ENCODE results near the gene BRSK1. TPM values are rescaled to one million over a fixed set of nuclear protein-coding genes. Genes with fewer than 3 reads are reported as not detected.

Gene BRSK1
- total RNA-seq, 6 donors from 2014 or later: 1.0 to 2.7 (median 1.1) TPM; not detected in 1

GRCh38 chr19:55360902-55361301 is 77.1 kb downstream of the BRSK1 start:
- TF ChIP-seq POLR2A (IDR thresholded peaks at IDR 0.05): no peak
- TF ChIP-seq EP300 (IDR thresholded peaks at IDR 0.05): no peak
- TF ChIP-seq, protein P1, sequence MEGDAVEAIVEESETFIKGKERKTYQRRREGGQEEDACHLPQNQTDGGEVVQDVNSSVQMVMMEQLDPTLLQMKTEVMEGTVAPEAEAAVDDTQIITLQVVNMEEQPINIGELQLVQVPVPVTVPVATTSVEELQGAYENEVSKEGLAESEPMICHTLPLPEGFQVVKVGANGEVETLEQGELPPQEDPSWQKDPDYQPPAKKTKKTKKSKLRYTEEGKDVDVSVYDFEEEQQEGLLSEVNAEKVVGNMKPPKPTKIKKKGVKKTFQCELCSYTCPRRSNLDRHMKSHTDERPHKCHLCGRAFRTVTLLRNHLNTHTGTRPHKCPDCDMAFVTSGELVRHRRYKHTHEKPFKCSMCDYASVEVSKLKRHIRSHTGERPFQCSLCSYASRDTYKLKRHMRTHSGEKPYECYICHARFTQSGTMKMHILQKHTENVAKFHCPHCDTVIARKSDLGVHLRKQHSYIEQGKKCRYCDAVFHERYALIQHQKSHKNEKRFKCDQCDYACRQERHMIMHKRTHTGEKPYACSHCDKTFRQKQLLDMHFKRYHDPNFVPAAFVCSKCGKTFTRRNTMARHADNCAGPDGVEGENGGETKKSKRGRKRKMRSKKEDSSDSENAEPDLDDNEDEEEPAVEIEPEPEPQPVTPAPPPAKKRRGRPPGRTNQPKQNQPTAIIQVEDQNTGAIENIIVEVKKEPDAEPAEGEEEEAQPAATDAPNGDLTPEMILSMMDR (IDR thresholded peaks at IDR 0.05): no peak
- TF ChIP-seq POLR2AphosphoS5 (IDR thresholded peaks at IDR 0.05): no peak
- 75 to 95% methylated on average over 6 to 15 of the region's 16 CpGs for WGBS, 2 donors
- no peak overlapping the region for H3K4me3 ChIP-seq
- no peaks in the 10 kb centered on the region for H3K36me3 ChIP-seq
- H3K4me1 ChIP-seq: no peaks in the 10 kb centered on the region
- H3K27ac ChIP-seq: no peak overlapping the region
- ATAC-seq (ENCODE audit: low FRiP score in 2 of 2) (no peak), DNase-seq (peak in 1 of 2 donors; percentile 48)
- peaks cover 0 to under 1% (median 0%) of the 10 kb centered on the region in 4 donors for H3K27me3 ChIP-seq
- no peaks in the 10 kb centered on the region for H3K9me3 ChIP-seq

Small RNAs within 50 kb of the gene (small RNA-seq; reads per million reads assigned to genes)
- 0 to 0.07 (median 0.03) reads per million in 4 donors for gene MIR6802
- gene MIR6803: 0.12 to 0.43 (median 0.30) reads per million in 4 donors

Other genes starting within 250 kb of the BRSK1 start
- gene GP6, start 245.7 kb upstream of the BRSK1 start, total RNA-seq: 1 to 10 TPM in 2 of 6 donors, under 1 TPM in 3, not detected in 1; 0.26 to 6.3 (median 0.98) TPM
- 10 to 100 TPM; 24.0 to 72.3 (median 28.1) TPM for gene RDH13, start 220.8 kb upstream of the BRSK1 start, total RNA-seq
- 10 to 100 TPM; 30.2 to 55.7 (median 43.3) TPM for gene EPS8L1, start 208.1 kb upstream of the BRSK1 start, total RNA-seq
- gene PPP1R12C, start 166.4 kb upstream of the BRSK1 start, total RNA-seq: 100 to 1,000 TPM in 5 of 6 donors, 10 to 100 TPM in 1; 99.6 to 369 (median 158) TPM
- gene TNNT1, start 134.8 kb upstream of the BRSK1 start, total RNA-seq: 10 to 100 TPM in 1 of 6 donors, 1 to 10 TPM in 4, not detected in 1; 1.3 to 31.2 (median 2.4) TPM
- gene TNNI3, start 126.3 kb upstream of the BRSK1 start, total RNA-seq: 10 to 100 TPM in 2 of 6 donors, 1 to 10 TPM in 4; 1.0 to 14.6 (median 5.9) TPM
- 10 to 100 TPM in 4 of 6 donors, 1 to 10 TPM in 2; 4.2 to 27.4 (median 18.3) TPM for gene DNAAF3, start 117.4 kb upstream of the BRSK1 start, total RNA-seq
- gene SYT5, start 103.7 kb upstream of the BRSK1 start, total RNA-seq: under 1 TPM in 2 of 6 donors, not detected in 4; 0.11 to 0.91 TPM
- 1 to 10 TPM in 1 of 6 donors, under 1 TPM in 4, not detected in 1; 0.30 to 3.1 (median 0.67) TPM for gene PTPRH, start 74.5 kb upstream of the BRSK1 start, total RNA-seq
- 10 to 100 TPM in 1 of 6 donors, 1 to 10 TPM in 5; 2.0 to 10.5 (median 4.8) TPM for gene TMEM86B, start 55.2 kb upstream of the BRSK1 start, total RNA-seq
- gene PPP6R1, start 25.0 kb upstream of the BRSK1 start, total RNA-seq: 100 to 1,000 TPM in 1 of 6 donors, 10 to 100 TPM in 5; 49.0 to 104 (median 76.7) TPM
- gene HSPBP1, start 3.9 kb upstream of the BRSK1 start, total RNA-seq: 10 to 100 TPM; 21.0 to 34.6 (median 30.1) TPM
- 10 to 100 TPM in 5 of 6 donors, 1 to 10 TPM in 1; 8.2 to 67.7 (median 29.7) TPM for gene TMEM150B, start 41.3 kb downstream of the BRSK1 start, total RNA-seq
- 100 to 1,000 TPM in 1 of 6 donors, 10 to 100 TPM in 4, 1 to 10 TPM in 1; 9.1 to 111 (median 15.6) TPM for gene KMT5C, start 55.9 kb downstream of the BRSK1 start, total RNA-seq
- under 1 TPM in 1 of 6 donors, not detected in 5; 0.20 TPM for gene COX6B2, start 70.7 kb downstream of the BRSK1 start, total RNA-seq
- not detected for gene GARIN5B, start 79.3 kb downstream of the BRSK1 start, total RNA-seq
- under 1 TPM in 2 of 6 donors, not detected in 4; 0.20 to 0.34 TPM for gene IL11, start 86.5 kb downstream of the BRSK1 start, total RNA-seq
- gene TMEM190, start 92.8 kb downstream of the BRSK1 start, total RNA-seq: 10 to 100 TPM in 4 of 6 donors, 1 to 10 TPM in 1, under 1 TPM in 1; 0.92 to 48.6 (median 20.9) TPM
- 10 to 100 TPM; 22.0 to 54.6 (median 36.0) TPM for gene TMEM238, start 100.3 kb downstream of the BRSK1 start, total RNA-seq
- 1,000 to 10,000 TPM in 2 of 6 donors, 100 to 1,000 TPM in 4; 308 to 1,892 (median 534) TPM for gene RPL28, start 101.9 kb downstream of the BRSK1 start, total RNA-seq
- gene UBE2S, start 123.8 kb downstream of the BRSK1 start, total RNA-seq: 10 to 100 TPM in 5 of 6 donors, 1 to 10 TPM in 1; 6.5 to 31.6 (median 19.0) TPM
- not detected for gene SHISA7, start 159.3 kb downstream of the BRSK1 start, total RNA-seq
- 10 to 100 TPM in 5 of 6 donors, 1 to 10 TPM in 1; 4.2 to 44.8 (median 36.7) TPM for gene ISOC2, start 177.6 kb downstream of the BRSK1 start, total RNA-seq
- gene C19orf85, start 180.8 kb downstream of the BRSK1 start, total RNA-seq: not detected
- gene ZNF628, start 192.6 kb downstream of the BRSK1 start, total RNA-seq: 10 to 100 TPM in 5 of 6 donors, 1 to 10 TPM in 1; 9.9 to 32.1 (median 12.4) TPM
- 10 to 100 TPM; 13.1 to 19.2 (median 16.3) TPM for gene NAT14, start 201.2 kb downstream of the BRSK1 start, total RNA-seq
- 10 to 100 TPM in 1 of 6 donors, 1 to 10 TPM in 4, under 1 TPM in 1; 0.39 to 10.1 (median 6.7) TPM for gene SSC5D, start 204.4 kb downstream of the BRSK1 start, total RNA-seq